ENCODE results near the gene ABHD2. TPM values are rescaled to one million over a fixed set of nuclear protein-coding genes. Genes with fewer than 3 reads are reported as not detected.
"Not testable (repeated sequence)": the region's sequence is repeated elsewhere in the genome, so short reads cannot be mapped to it uniquely, and the experiment has no call there.

Gene ABHD2
- total and polyA plus RNA-seq, 4 donors = 47.1 to 75.7 (median 65.2) TPM

GRCh38 chr15:89085933-89086332 is 2.3 kb upstream of the ABHD2 start:
- not testable (repeated sequence) for DNase-seq (ENCODE audit: low read depth in 4 of 6, low spot score in 6 of 6); H3K27ac ChIP-seq (ENCODE audit: low read depth, low read length); H3K4me3 ChIP-seq (ENCODE audit: low read depth, low read length); H3K36me3 ChIP-seq (ENCODE audit: control insufficient read depth, insufficient read depth, low read length); H3K27me3 ChIP-seq (ENCODE audit: control insufficient read depth, insufficient read depth, low read length); H3K9me3 ChIP-seq (ENCODE audit: control insufficient read depth, insufficient read depth, low read length)
- WGBS (ENCODE audit: insufficient coverage) = no CpG with 5 or more reads among the region's 1 CpG
- peaks cover 20% of the 10 kb centered on the region for H3K4me1 ChIP-seq (ENCODE audit: control insufficient read depth, insufficient read depth, low read length)

GRCh38 chr15:89086390-89086789 is 1.9 kb upstream of the ABHD2 start:
- H3K4me1 ChIP-seq (ENCODE audit: control insufficient read depth, insufficient read depth, low read length) = peaks cover 20% of the 10 kb centered on the region
- not testable (repeated sequence) for H3K4me3 ChIP-seq (ENCODE audit: low read depth, low read length); H3K27ac ChIP-seq (ENCODE audit: low read depth, low read length); DNase-seq (ENCODE audit: low read depth in 4 of 6, low spot score in 6 of 6); H3K9me3 ChIP-seq (ENCODE audit: control insufficient read depth, insufficient read depth, low read length); H3K27me3 ChIP-seq (ENCODE audit: control insufficient read depth, insufficient read depth, low read length); H3K36me3 ChIP-seq (ENCODE audit: control insufficient read depth, insufficient read depth, low read length)
- 100% methylated on average over 1 of the region's 5 CpGs for WGBS (ENCODE audit: insufficient coverage)

- WGBS (ENCODE audit: insufficient coverage) = 28% methylated on average over 9 of the region's 13 CpGs
- peaks cover 20% of the 10 kb centered on the region for H3K4me1 ChIP-seq (ENCODE audit: control insufficient read depth, insufficient read depth, low read length)
- peak overlapping the region; percentile 88 for H3K27ac ChIP-seq (ENCODE audit: low read depth, low read length)
- peak in 2 of 6 donors; percentile 13 to 38 for DNase-seq (ENCODE audit: low read depth in 4 of 6, low spot score in 6 of 6)
- no peaks in the 10 kb centered on the region for H3K9me3 ChIP-seq (ENCODE audit: control insufficient read depth, insufficient read depth, low read length)
- H3K36me3 ChIP-seq (ENCODE audit: control insufficient read depth, insufficient read depth, low read length) = no peaks in the 10 kb centered on the region
- H3K27me3 ChIP-seq (ENCODE audit: control insufficient read depth, insufficient read depth, low read length) = no peaks in the 10 kb centered on the region
- peak overlapping the region; percentile 96 for H3K4me3 ChIP-seq (ENCODE audit: low read depth, low read length)
Measured at GRCh38 chr15:89087161-89087829, 961 bp upstream of the ABHD2 start.

GRCh38 chr15:89088605-89089315 is 504 bp downstream of the ABHD2 start:
- no peaks in the 10 kb centered on the region for H3K27me3 ChIP-seq (ENCODE audit: control insufficient read depth, insufficient read depth, low read length)
- no peaks in the 10 kb centered on the region for H3K36me3 ChIP-seq (ENCODE audit: control insufficient read depth, insufficient read depth, low read length)
- peak overlapping the region; percentile 96 for H3K4me3 ChIP-seq (ENCODE audit: low read depth, low read length)
- peak in 2 of 6 donors; percentile 30 to 33 for DNase-seq (ENCODE audit: low read depth in 4 of 6, low spot score in 6 of 6)
- WGBS (ENCODE audit: insufficient coverage) = 4% methylated on average over 44 of the region's 44 CpGs
- peak overlapping the region; percentile 71 for H3K27ac ChIP-seq (ENCODE audit: low read depth, low read length)
- peaks cover 25% of the 10 kb centered on the region for H3K4me1 ChIP-seq (ENCODE audit: control insufficient read depth, insufficient read depth, low read length)
- H3K9me3 ChIP-seq (ENCODE audit: control insufficient read depth, insufficient read depth, low read length) = no peaks in the 10 kb centered on the region

- H3K4me1 ChIP-seq (ENCODE audit: control insufficient read depth, insufficient read depth, low read length) = peaks cover 25% of the 10 kb centered on the region
- peaks cover 3% of the 10 kb centered on the region for H3K36me3 ChIP-seq (ENCODE audit: control insufficient read depth, insufficient read depth, low read length)
- no peak for DNase-seq (ENCODE audit: low read depth in 4 of 6, low spot score in 6 of 6)
- H3K9me3 ChIP-seq (ENCODE audit: control insufficient read depth, insufficient read depth, low read length) = no peaks in the 10 kb centered on the region
- H3K27ac ChIP-seq (ENCODE audit: low read depth, low read length) = peak overlapping the region; percentile 71
- 76% methylated on average over 2 of the region's 5 CpGs for WGBS (ENCODE audit: insufficient coverage)
- peak overlapping the region; percentile 96 for H3K4me3 ChIP-seq (ENCODE audit: low read depth, low read length)
- H3K27me3 ChIP-seq (ENCODE audit: control insufficient read depth, insufficient read depth, low read length) = no peaks in the 10 kb centered on the region
Measured at GRCh38 chr15:89089316-89090230, 1.3 kb downstream of the ABHD2 start.

- peak overlapping the region; percentile 19 for H3K4me3 ChIP-seq (ENCODE audit: low read depth, low read length)
- peaks cover 25% of the 10 kb centered on the region for H3K4me1 ChIP-seq (ENCODE audit: control insufficient read depth, insufficient read depth, low read length)
- H3K36me3 ChIP-seq (ENCODE audit: control insufficient read depth, insufficient read depth, low read length) = peaks cover 6% of the 10 kb centered on the region
- H3K27me3 ChIP-seq (ENCODE audit: control insufficient read depth, insufficient read depth, low read length) = no peaks in the 10 kb centered on the region
- peak overlapping the region; percentile 60 for H3K27ac ChIP-seq (ENCODE audit: low read depth, low read length)
- H3K9me3 ChIP-seq (ENCODE audit: control insufficient read depth, insufficient read depth, low read length) = no peaks in the 10 kb centered on the region
- 14% methylated on average over 7 of the region's 12 CpGs for WGBS (ENCODE audit: insufficient coverage)
- DNase-seq (ENCODE audit: low read depth in 4 of 6, low spot score in 6 of 6) = peak in 2 of 6 donors; percentile 48 to 65
Measured at GRCh38 chr15:89090791-89091626, 2.8 kb downstream of the ABHD2 start.

- Histone ChIP-seq H3K9me3 (ENCODE audit: control insufficient read depth, insufficient read depth, low read length) (no peaks in the 10 kb centered on the region), H3K4me3 (ENCODE audit: low read depth, low read length) (peak overlapping the region; percentile 2), H3K27ac (ENCODE audit: low read depth, low read length) (peak overlapping the region; percentile 60), H3K4me1 (ENCODE audit: control insufficient read depth, insufficient read depth, low read length) (peaks cover 25% of the 10 kb centered on the region), H3K36me3 (ENCODE audit: control insufficient read depth, insufficient read depth, low read length) (peaks cover 6% of the 10 kb centered on the region), H3K27me3 (ENCODE audit: control insufficient read depth, insufficient read depth, low read length) (no peaks in the 10 kb centered on the region)
- WGBS (ENCODE audit: insufficient coverage) = no CpG with 5 or more reads among the region's 1 CpG
- no peak for DNase-seq (ENCODE audit: low read depth in 4 of 6, low spot score in 6 of 6)
Measured at GRCh38 chr15:89091627-89092220, 3.5 kb downstream of the ABHD2 start.

- no peak for DNase-seq (ENCODE audit: low read depth in 4 of 6, low spot score in 6 of 6)
- H3K27ac ChIP-seq (ENCODE audit: low read depth, low read length) = no peak overlapping the region
- H3K9me3 ChIP-seq (ENCODE audit: control insufficient read depth, insufficient read depth, low read length) = no peaks in the 10 kb centered on the region
- H3K4me3 ChIP-seq (ENCODE audit: low read depth, low read length) = no peak overlapping the region
- peaks cover 6% of the 10 kb centered on the region for H3K36me3 ChIP-seq (ENCODE audit: control insufficient read depth, insufficient read depth, low read length)
- no peaks in the 10 kb centered on the region for H3K27me3 ChIP-seq (ENCODE audit: control insufficient read depth, insufficient read depth, low read length)
- WGBS (ENCODE audit: insufficient coverage) = 88% methylated on average over 4 of the region's 7 CpGs
- peaks cover 23% of the 10 kb centered on the region for H3K4me1 ChIP-seq (ENCODE audit: control insufficient read depth, insufficient read depth, low read length)
Measured at GRCh38 chr15:89093509-89093908, 5.3 kb downstream of the ABHD2 start.
